Activated T-helper 1 cell treated with anti-CD3 and anti-CD28 coated beads, Interleukin-2, amount 50 U/mL, for 16 hours (primary cell): ENCODE data around the gene DOCK8.

Experiments used
- DNase-seq, 2 donors: peaks; one replicate each; pipeline ENCODE4 v3.0.0-alpha.2; 2020; ENCODE audit warnings: low read depth in 1 of 2, low spot score in 1 of 2

DOCK8 gene

DNA sequence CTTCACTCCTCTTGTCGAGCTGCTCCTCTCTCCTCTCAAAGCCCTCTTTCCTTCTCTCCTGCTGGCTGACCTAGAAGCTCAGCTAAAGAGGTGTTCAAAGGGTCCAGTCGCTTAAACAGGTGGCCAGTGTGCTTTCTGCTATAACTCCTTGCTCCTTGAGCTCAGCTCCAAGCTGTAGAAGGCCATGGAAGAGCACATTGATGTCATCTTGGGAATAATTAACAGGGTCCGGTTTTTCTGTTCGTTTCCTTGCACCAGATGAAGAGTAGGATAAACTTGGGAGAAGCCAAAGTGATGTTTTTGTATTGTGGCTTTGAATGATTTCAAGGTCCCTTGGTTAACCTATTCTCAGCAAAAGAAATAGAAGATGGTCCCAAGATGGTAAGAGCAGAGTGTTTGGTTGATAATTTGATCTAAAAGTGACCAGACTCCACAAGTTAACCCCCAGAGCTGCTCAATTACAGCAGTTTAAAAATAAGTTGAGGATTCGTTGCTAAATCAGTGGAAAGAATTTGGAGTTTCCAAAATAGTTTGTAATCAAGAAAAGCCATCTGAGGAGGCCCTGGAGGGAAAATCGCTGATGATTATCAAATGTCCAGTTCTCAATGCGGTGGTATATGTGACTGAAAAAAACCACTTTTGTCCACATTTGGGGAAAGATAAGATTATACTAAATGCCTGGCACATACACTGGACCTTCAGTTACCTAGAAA is 148.1 kb downstream of the DOCK8 start:
- DNase-seq = no peak

DNA sequence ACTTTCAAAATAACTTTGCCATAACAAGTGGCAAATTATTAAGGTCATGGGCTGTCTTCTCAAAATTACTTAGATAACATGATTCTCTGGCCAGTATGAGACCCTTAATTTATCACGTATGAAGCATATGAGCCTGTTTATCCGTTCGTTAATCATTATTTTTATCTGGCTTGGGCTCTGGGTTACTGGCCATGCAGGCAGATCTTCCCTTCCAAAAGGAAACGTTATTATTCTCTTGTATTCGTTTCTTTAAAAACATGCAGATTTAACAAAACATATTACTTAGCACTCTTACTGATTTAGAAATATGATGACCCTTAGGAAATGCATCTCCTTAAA is 148.6 kb downstream of the DOCK8 start:
- no peak for DNase-seq

DNA sequence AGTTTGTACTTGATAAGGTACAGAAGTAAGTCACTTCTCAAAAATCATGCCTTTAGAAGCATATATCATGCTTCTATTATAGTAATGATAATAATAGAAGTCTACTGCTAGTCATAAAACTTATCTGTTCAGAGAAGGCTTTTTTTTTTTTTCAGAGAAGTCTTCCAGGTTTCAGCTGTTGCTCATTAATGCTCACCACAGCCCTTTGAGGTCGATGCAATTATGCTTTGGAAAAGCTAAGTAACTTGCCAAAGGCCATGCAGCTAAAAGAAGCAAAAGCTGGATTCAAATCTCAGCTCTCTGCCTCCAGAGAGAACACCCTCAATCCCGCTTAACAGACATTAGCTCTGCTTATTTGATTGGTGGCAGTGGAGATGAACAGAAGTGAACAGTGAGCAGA is 150.8 kb downstream of the DOCK8 start:
- DNase-seq = no peak

DNA sequence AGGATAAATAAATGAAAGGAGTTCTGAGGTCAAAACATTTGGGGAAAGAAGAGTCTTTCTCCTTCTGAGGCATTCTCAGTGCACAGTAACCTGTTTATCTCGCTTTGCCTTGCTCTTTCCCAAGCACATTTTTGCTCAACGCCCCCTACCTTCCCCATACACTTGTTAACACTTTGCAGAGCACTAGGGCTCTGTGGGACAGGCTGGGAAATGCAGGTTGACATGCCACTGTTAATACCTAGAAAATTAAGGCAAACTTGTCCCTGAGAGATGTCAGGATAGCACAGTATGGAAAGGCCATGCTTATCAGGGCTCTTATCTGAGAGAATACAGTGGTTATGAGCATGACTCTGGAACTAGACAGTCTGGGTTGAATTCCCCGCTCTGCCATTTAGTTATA is 152.0 kb downstream of the DOCK8 start:
- no peak for DNase-seq

DNA sequence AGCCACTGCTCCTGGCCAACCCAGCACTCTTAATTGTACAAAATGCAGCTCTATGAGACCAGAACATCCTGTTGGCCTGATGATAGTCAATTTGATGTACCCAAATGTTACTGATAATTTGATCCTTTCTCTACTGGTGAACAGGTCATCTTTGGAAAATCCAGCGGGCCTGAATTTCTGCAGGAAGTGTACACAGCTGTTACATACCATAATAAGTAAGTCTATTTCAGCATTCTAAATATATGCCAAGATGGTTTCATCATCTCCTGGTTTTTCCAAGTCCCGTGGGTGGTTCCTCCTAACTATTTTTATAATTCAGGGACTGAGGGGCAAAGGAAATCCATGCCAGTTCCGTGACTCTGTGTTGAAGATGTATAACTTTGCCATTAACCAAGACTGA is 155.4 kb downstream of the DOCK8 start:
- DNase-seq = no peak

DNA sequence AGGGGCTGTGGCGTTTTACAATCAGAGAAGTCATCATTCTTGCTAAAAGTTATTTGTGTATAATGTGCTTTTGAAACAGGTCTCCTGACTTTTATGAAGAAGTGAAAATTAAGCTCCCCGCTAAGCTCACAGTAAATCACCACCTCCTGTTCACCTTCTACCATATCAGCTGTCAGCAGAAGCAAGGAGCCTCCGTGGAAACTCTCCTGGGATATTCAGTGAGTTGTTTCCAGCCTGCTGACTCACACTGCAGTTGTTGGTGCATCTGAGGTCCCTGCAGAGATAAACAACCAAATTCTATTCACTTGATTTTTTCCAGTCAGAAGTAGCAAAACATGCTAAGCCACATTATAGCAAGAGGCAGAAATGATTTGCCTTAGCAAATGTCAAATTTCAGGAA is 156.7 kb downstream of the DOCK8 start:
- no peak for DNase-seq

DNA sequence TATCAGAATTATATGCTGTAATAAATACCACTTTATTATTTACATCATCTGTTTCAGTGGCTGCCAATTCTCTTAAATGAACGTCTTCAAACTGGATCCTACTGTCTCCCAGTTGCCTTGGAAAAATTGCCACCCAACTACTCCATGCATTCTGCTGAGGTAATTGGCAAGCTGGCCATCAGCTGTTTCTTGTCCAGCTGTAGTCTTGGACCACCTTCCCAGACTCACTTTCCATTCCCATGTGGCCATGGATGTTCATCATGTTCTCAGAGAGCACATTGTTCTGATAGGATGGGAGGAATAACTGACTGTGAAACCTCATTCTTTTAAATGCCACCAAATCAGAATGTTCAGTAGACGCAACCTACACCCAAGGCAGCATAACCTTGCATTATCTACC is 157.5 kb downstream of the DOCK8 start:
- no peak for DNase-seq

DNA sequence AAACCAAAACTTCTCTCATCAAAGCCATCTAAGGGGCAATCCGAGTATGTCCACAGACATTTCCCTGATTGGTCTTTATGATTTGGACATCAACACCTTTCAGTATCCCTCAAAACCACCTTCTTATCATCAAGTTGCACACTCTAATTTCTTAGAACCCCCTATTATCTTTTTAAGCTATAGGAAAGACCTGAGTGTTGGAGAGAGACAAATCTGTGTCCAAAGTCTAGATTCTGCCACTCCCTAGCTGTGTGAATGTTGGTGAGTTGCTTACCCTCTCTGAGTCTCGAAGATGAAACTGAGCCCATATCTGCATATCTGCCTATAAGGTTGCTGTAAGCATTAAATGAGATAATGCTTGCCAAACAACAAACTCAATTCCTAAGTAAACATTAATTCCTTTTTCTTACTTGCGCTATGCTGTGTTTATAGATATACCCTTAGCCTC is 159.1 kb downstream of the DOCK8 start:
- no peak for DNase-seq

DNA sequence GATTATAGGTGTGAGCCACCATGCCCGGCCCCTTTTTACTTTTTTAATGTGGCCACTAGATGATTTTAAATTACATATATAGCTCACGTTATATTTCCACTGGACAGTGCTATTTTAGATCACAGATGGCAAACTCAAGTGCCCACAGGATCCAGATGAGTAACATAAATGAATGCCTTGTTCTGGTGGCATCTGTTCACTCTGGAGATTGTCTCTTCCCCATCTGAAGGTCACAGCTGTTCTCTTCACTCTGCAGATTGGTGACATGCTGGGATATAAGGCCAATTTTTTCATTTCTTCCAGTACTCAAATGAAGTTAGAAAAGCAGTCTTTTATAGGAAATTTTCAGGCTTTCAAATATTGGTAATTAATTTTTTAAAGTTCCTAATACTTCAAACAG is 160.1 kb downstream of the DOCK8 start:
- DNase-seq = no peak

DNA sequence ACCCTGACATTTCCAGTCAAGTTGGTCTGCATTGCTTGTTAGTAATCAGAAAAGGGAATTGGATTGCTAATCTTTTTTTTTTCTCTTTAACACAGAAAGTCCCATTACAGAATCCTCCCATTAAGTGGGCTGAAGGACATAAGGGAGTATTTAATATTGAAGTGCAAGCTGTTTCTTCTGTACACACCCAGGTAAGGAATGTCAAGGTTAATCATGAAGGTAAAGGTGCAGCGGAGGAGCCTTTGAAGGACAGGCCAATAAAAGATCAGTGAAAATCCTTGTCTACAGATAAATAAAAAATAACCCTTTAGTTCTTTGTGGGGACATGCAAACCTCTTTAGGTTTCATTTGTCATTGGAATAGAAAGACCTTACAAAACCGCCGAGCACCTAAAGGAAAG is 161.4 kb downstream of the DOCK8 start:
- no peak for DNase-seq

DNA sequence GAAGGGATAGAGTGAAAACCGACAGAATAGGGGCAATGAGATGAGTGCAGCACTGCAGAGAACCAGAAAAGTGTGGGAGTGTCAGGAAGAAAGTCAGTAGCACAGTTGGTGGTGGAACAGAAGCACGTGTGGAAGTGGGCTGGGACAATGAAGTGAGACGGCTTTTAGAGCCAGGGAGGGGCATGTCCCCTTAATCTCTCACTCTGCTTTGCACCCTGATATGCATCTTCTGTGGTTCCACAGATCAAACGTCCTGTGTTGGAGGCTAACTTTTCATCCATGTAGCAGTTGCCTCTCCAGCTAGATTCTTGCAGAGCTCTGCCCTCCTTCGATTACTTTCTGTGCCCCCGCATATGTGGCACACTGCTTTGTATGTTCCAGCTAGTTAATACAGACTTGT is 163.6 kb downstream of the DOCK8 start:
- DNase-seq = no peak

DNA sequence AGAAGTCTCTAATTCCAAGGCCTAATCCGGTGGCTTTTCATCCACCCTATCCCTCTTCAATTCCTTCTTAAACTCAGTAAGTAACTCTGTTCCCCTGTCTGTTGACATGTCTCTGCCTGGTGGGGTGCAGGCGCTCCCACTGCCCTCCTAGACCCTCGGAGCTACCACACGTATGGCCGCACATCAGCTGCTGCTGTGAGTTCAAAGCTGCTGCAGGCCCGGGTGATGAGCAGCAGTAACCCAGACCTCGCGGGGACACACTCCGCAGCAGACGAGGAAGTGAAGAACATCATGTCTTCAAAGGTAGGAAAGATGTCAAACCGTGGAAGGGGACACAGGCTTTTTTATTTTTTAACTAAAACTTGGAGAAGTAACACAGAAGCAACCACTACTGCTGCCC is 167.7 kb downstream of the DOCK8 start:
- no peak for DNase-seq

DNA sequence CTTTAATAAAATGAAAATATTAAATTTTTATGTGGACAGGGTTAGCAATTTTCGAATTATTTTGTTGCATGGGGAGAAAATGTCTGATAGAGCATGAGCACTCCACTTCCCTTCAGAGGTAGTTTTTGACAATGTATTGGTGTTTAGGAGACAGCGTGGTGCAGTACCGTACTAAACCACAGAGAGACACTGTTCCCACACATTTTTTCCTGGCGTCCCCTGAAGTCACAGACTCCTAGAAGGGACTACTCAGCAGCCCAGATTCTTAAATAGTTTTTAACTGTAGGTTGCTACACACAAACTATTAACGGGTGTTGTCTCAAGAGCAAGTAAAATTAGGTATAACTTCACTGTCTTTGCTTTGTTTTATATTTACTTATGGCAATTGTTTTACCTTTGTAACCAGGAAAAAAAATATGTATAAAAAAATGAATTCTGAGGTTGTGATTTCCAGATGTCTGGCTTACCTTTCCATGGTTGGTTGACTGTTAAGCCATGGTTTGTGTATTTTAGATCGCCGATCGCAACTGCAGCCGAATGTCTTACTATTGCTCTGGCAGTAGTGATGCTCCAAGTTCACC is 171.2 kb downstream of the DOCK8 start:
- DNase-seq = no peak

DNA sequence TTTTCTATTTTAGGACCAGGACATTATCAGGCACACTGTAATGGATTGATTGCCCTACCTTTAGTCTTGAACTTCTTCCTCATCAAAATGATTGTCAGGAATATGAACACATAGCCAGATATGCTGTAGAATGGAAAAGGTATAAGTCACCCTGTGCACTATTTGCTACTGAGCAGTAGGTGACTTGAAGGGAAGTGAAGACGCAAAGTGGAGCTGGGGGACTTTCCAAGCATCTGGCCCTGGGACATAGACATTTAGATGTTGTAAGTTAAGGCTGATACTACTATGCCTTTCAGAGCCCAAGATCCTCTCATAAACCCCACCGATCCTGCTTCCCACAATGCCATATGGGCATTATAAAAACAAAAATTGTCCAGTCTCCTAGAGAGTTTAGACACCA is 174.5 kb downstream of the DOCK8 start:
- DNase-seq = no peak

DNA sequence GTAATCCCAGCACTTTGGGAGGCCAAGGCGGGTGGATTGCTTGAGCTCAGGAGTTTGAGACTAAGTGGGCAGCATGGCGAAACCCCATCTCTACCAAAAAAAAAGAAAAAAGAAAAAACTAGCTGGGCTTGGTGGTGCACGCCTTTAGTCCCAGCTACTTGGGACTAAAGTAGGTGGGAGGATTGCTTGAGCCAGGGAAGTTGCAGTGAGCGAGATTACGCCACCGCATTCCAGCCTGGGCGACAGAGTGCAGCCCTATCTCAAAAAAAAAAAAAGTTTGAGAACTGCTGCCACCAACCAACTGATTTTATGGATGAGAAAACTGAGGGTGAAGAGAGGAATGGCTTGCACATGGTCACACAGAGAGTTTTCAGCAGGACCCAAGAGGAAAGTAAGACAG is 175.1 kb downstream of the DOCK8 start:
- no peak for DNase-seq

DNA sequence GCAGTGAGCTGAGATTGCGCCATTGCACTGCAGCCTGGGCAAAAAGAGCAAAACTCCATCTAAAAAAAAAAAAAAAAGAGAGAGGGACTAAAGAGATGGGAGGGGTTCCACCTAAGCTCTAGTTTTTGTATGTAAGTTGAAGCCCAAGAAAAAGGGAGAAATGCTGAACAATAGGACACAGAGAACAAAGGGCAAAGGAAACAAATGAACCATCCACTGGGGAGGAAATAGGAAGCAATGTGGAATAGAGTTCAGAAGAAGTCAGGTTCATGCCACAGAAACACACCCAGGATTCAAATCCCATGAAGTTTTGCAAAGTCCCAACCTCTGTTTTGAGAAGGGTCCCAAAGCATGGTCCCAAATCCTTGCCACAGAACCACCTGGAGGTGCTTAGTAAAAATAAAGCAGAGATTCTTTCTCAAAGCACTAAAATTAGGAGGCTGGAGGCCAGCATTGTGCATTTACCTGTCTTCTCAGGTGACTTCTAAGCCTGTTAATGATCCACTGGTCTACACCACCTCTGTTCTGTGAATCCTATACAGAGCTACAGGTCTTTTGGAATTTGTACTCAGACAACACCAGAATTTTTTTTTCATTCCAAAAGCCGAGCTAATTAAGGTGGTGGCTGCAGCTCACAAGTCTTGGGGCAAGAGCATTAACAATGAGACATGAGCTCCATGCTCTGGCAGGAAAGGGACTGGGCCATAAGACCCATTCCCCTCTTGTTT is 177.6 kb downstream of the DOCK8 start:
- no peak for DNase-seq

DNA sequence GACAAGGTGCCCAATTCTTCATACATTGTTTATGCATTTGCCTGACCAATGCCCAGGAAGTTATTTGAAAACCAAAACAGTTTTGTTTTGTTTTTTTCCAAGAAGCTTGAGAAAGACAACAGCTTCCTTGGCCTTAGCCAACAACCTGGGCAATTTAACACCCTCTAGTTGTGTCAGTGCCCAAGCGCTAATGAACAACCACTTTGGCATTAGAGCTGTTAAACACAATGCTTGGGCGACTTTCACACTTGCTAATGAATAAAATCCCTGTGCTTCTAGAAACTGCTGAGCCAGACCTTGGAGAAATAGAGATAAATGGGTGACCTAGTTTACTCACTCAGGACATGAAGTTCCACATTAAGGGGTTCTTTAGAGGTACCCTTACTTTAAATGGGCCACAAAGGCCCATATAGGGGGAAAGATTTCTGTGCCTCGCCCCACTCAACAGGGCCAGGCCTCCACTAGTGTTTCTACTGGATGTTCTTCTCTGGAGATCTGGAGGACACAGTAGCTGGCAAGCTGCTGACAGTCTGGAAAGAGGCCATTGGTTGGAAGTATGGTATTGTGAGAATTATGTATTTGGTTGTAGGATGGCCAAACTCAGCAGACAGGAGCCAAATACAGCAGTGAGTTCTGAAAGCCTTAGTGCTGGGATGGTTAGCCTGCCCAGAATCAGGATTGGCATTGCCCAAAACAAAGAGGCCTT is 179.8 kb downstream of the DOCK8 start:
- DNase-seq = no peak

DNA sequence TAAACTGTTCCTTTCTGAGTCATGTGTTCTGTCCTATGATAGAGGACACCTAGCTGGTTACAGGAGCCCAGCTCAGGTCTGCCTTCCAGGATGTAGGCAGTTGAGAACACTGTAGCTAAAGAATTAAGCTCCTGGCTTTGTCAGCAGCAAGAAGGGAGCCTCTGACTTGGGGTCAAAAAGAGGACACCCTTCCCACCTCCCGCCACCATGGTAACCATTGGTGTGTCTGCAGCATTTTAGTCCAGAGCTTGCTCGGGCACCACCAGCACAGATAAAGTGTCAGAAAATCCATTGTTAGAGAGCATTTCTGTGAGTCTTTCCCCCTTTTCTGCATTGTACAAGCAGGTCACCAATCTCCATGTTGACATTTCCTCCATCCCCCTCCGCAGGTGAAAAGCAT is 181.7 kb downstream of the DOCK8 start:
- no peak for DNase-seq

DNA sequence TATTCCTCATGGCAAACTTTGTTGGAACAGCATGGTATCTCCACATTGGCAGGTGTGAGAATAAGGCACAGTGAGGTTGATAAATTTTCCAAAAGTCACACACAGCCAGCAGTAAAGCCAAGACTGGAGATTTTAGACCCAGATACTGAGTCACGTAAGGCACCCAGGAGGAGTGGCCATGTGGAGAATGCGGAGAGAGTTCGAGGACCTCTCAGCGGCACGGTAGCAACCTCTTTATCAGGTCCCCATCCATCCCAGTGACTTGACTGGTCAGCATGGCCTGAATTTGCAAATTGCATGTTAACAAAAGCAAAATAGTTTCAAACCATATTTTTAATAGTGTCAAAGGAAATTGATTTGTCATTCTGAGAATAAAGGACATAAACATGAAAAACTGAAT is 183.4 kb downstream of the DOCK8 start:
- no peak for DNase-seq

DNA sequence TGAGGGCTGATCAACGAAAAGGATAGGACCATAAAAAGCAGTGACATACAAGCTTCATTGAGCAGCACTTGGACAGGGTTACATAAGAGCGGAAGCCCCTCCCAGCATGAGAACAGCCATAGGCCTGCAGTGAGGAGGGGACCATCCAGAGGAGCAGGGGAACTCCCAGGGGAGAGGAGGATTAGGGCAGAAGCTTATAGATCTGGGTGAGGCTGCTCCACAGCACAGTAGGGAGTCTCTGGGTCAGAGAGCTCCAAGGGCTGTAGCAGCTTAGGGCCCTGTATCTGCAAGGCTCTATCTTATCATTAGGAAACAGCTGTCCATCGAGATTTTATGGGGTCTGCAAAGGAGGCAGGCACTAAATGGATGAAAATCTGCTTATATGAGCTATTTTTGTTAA is 186.6 kb downstream of the DOCK8 start:
- DNase-seq = no peak

DNA sequence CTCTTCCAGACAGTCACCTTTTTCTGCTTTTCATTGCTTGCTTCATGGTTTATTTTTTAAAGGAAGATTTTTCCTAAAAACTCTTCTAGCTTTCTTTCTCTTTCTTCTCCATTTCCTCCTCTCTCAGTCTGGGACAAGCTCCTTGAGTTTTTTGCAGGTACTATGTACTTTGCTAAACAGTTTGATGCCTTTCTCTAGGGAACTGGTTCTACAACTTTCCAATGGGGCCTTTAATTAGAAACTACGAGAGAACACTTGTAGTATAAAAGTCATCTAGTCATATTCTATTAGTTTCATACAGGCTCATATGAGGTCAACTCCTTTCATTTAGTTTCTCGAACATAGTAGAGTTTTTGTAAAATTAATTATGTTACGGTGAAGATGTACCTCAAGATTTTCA is 189.6 kb downstream of the DOCK8 start:
- no peak for DNase-seq

DNA sequence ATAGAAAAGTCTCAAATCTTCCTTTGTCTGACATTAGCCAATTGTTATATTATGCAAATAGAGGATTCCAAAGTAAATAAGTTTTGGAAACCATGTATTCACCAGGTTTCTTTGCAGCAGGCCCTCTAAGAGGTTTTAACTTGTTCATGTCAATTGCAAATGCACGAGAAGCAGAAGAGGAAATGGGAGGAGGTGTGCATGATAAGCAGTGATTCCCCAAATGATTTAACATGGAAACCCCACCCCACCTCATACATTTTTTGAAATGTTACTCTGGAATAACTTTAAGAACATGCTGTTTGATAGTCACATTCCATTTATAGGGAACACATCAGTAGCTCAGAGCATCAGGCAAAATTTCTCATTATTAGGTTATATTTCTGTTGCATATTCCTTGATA is 190.7 kb downstream of the DOCK8 start:
- DNase-seq = no peak
